ENCODE data around the gene FRS3. TPM values are rescaled to one million over a fixed set of nuclear protein-coding genes. Genes with fewer than 3 reads are reported as not detected.
A peak's percentile ranks its signal among the peaks of the same experiment; 100 is the strongest.

FRS3 gene
- total RNA-seq, 4 donors from 2014 or later: 1.9 to 3.9 (median 3.7) TPM

- Histone ChIP-seq H3K27me3 (no peaks in the 10 kb centered on the region), H3K27ac (no peak overlapping the region), H3K36me3 (no peaks in the 10 kb centered on the region), H3K4me1 (peaks cover 27% of the 10 kb centered on the region), H3K9me3 (no peaks in the 10 kb centered on the region), H3K4me3 (no peak overlapping the region)
- DNase-seq (ENCODE audit: low spot score in 2 of 2): no peak
- TF ChIP-seq POLR2AphosphoS5 (IDR thresholded peaks at IDR 0.05) (no peak), POLR2A (IDR thresholded peaks at IDR 0.05) (no peak), EP300 (IDR thresholded peaks at IDR 0.05) (no peak)
- TF ChIP-seq, protein P1, sequence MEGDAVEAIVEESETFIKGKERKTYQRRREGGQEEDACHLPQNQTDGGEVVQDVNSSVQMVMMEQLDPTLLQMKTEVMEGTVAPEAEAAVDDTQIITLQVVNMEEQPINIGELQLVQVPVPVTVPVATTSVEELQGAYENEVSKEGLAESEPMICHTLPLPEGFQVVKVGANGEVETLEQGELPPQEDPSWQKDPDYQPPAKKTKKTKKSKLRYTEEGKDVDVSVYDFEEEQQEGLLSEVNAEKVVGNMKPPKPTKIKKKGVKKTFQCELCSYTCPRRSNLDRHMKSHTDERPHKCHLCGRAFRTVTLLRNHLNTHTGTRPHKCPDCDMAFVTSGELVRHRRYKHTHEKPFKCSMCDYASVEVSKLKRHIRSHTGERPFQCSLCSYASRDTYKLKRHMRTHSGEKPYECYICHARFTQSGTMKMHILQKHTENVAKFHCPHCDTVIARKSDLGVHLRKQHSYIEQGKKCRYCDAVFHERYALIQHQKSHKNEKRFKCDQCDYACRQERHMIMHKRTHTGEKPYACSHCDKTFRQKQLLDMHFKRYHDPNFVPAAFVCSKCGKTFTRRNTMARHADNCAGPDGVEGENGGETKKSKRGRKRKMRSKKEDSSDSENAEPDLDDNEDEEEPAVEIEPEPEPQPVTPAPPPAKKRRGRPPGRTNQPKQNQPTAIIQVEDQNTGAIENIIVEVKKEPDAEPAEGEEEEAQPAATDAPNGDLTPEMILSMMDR (IDR thresholded peaks at IDR 0.05): no peak
- 91% methylated on average over 11 of the region's 13 CpGs for WGBS
These were observed 42.7 kb downstream of the FRS3 start for GRCh38 chr6:41736800-41737555.

- Histone ChIP-seq H3K27me3 (no peaks in the 10 kb centered on the region), H3K27ac (no peak overlapping the region), H3K36me3 (no peaks in the 10 kb centered on the region), H3K4me1 (peaks cover 34% of the 10 kb centered on the region), H3K9me3 (no peaks in the 10 kb centered on the region), H3K4me3 (no peak overlapping the region)
- TF ChIP-seq POLR2A (IDR thresholded peaks at IDR 0.05) (no peak), POLR2AphosphoS5 (IDR thresholded peaks at IDR 0.05) (no peak), EP300 (IDR thresholded peaks at IDR 0.05) (no peak)
- TF ChIP-seq, protein P1 (IDR thresholded peaks at IDR 0.05): no peak
- no peak for DNase-seq (ENCODE audit: low spot score in 2 of 2)
- 66% methylated on average over 6 of the region's 6 CpGs for WGBS
These were observed 43.4 kb downstream of the FRS3 start for GRCh38 chr6:41736186-41736733.

DNA sequence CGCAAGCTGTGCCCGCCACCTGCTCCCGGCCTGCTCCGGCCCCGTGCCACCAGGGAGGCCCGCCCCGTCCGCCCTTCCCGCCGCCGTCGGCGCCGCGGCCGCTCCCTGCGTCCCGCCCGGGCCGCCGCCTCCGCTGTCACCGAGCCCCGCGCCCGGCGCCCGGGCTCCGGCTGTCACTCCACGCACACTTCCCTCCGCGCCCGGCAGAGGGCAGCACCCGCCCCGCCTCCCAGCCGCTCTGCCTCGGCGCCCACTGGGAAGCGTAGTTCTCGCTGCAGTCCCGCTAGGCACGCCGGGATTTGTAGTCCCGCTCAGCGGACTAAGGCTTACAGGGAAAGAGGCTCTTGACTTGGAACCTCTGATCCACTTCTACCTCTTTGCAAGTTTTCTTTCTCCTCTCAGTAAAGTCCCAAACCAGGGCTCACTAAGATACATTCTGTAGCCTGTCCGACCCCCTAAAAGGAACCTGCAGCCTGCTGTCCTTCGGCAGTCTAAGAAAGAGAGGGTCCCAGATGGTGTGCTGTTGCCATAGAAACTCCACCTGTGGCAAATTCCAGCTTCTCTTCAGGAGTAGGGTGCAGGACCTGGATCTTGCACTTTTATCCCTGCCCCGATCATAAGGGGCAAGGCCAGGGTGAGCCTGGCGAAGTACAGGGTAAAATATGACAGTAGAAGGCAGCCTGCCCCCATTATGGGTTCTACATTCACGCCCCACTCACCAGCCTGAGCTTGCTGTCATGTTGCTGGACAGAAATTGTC, 44.1 kb downstream of the FRS3 start, which contains the start of gene TFEB:
TFEB (minus strand) TSS at position 182 of the 759 bp plus-strand sequence. CDS start 44,395 bp downstream, outside the sequence.
- TF ChIP-seq EP300 (IDR thresholded peaks at IDR 0.05): no peak
- TF ChIP-seq POLR2A (IDR thresholded peaks at IDR 0.05): peak in 1 of 2 donors; percentile 25
- TF ChIP-seq POLR2AphosphoS5 (IDR thresholded peaks at IDR 0.05): peak in 1 of 3 donors; percentile 16
- TF ChIP-seq, protein P1 (IDR thresholded peaks at IDR 0.05): peak; percentile 91 to 98
- peak within 1 kb of the TSS; percentile 97 for H3K27ac ChIP-seq
- peak; percentile 95 to 96 for DNase-seq (ENCODE audit: low spot score in 2 of 2)
- WGBS: 39% methylated on average over 8 of the region's 50 CpGs
- H3K9me3 ChIP-seq: no peaks in the 10 kb centered on the region
- H3K36me3 ChIP-seq: no peaks in the 10 kb centered on the region
- no peaks in the 10 kb centered on the region for H3K27me3 ChIP-seq
- peaks cover 41% of the 10 kb centered on the region for H3K4me1 ChIP-seq
- H3K4me3 ChIP-seq: peak within 1 kb of the TSS; percentile 97

DNA sequence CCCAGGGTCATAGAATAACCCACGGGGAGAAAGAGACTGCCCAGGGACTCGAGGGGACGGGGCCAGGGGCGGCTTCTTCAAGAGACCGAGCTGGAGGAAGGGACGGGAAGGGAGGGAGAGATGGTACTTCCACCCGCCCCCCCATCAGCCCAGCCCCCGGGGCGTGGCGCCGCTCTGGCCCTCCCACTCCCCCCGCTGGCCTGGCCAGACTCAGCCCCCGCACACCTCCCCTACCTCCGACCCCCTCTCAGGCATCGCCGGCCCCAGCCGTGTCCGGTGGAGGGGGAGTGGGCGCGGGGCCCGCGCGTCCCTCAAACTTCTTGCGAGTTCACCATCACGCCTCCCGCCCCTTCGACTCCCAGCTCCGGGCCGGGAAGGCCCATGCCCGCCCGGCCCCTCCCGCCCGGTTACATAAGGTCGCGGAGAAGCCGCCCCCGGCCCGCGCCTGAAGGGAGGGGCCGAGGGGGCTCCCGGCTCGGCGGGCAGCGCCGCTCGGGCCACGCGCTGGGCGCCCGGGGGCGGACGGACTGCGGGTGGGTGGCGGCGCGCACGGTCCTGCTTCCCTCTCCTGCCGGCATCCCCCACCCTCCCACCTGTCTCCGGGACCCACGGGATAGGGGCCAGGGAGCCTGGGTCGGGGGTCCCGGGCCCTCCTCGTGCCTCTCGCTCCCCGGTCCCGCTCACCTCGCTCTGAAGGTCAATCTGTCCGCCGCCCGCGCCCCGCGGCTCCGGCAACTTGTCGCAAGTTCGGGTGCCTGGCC, 44.9 kb downstream of the FRS3 start:
- 0% methylated on average over 8 of the region's 76 CpGs for WGBS
- DNase-seq (ENCODE audit: low spot score in 2 of 2): peak; percentile 90 to 91
- H3K9me3 ChIP-seq: no peaks in the 10 kb centered on the region

More for the DNA sequence above, 44.9 kb downstream of the FRS3 start:
- peak overlapping the region; percentile 97 for H3K4me3 ChIP-seq
- H3K27ac ChIP-seq: peak overlapping the region; percentile 97
- peaks cover 48% of the 10 kb centered on the region for H3K4me1 ChIP-seq
- H3K27me3 ChIP-seq: no peaks in the 10 kb centered on the region
- TF ChIP-seq POLR2A (IDR thresholded peaks at IDR 0.05) (peak in 1 of 2 donors; percentile 8), POLR2AphosphoS5 (IDR thresholded peaks at IDR 0.05) (no peak), EP300 (IDR thresholded peaks at IDR 0.05) (no peak)
- TF ChIP-seq, protein P1 (IDR thresholded peaks at IDR 0.05): no peak
- H3K36me3 ChIP-seq: no peaks in the 10 kb centered on the region
